CD14-positive monocyte (primary cell): ENCODE results near the gene CORT. TPM values are rescaled to one million over a fixed set of nuclear protein-coding genes. Genes with fewer than 3 reads are reported as not detected.

Experiments used
- DNase-seq, 3 donors: peaks; one replicate each; pipeline ENCODE4 v3.0.0-alpha.2; 2011 to 2022
- H2AFZ ChIP-seq: 2 replicates; pipeline ENCODE4 v1.6.0; 2012; ENCODE audit warnings: mild to moderate bottlenecking, low read depth, low read length, inconsistent platforms; ENCODE audit not compliant: insufficient read depth, poor library complexity, severe bottlenecking
- H3K27ac ChIP-seq, 2 donors: 1 replicate in 1 of 2; 2 replicates in 1 of 2; pipeline ENCODE4 v1.5.1; 2012 to 2013; ENCODE audit warnings: low read length in 2 of 2, control low read depth in 1 of 2, inconsistent platforms in 1 of 2, low read depth in 1 of 2, mild to moderate bottlenecking in 1 of 2
- H3K27me3 ChIP-seq, 2 donors: one replicate each; pipeline versions ENCODE4 v1.6.0 to v1.6.1; 2011 to 2013; ENCODE audit warnings: low read length in 2 of 2; ENCODE audit not compliant: control insufficient read depth in 2 of 2, insufficient read depth in 2 of 2
- H3K36me3 ChIP-seq, 2 donors: replicated peaks in 1 of 2; 1 replicate in 1 of 2; 2 replicates in 1 of 2; pipeline versions ENCODE4 v1.5.1 to v1.6.1; 2012 to 2013; ENCODE audit warnings: low read length in 2 of 2, control low read depth in 1 of 2, inconsistent platforms in 1 of 2, mild to moderate bottlenecking in 1 of 2; ENCODE audit not compliant: insufficient read depth in 2 of 2, control insufficient read depth in 1 of 2
- H3K4me1 ChIP-seq, 2 donors: 1 replicate in 1 of 2; 2 replicates in 1 of 2; pipeline versions ENCODE4 v1.5.1 to v1.6.1; 2012 to 2013; ENCODE audit warnings: low read length in 2 of 2, control low read depth in 1 of 2, inconsistent platforms in 1 of 2, mild to moderate bottlenecking in 1 of 2, moderate library complexity in 1 of 2; ENCODE audit not compliant: insufficient read depth in 2 of 2, control insufficient read depth in 1 of 2
- H3K4me2 ChIP-seq: replicated peaks from 2 replicates; pipeline ENCODE3; 2012; ENCODE audit warnings: low read length, moderate library complexity, mild to moderate bottlenecking; ENCODE audit not compliant: poor library complexity, severe bottlenecking; ENCODE audit errors: extremely low read depth
- H3K4me3 ChIP-seq, 3 experiments: fragments of 200-600 bp in 1 of 3; sonication (generic) in 1 of 3; replicated peaks in 1 of 3; 1 replicate in 2 of 3; 2 replicates in 1 of 3; pipeline ENCODE4 v1.5.1; 2011 to 2013; ENCODE audit warnings: low read length in 3 of 3, mild to moderate bottlenecking in 3 of 3, control low read depth in 2 of 3, low read depth in 2 of 3, inconsistent platforms in 1 of 3, moderate library complexity in 1 of 3
- H3K79me2 ChIP-seq: 2 replicates; pipeline ENCODE4 v1.6.0; 2012; ENCODE audit warnings: mild to moderate bottlenecking, control low read depth, inconsistent platforms, low read length, moderate library complexity; ENCODE audit not compliant: insufficient read depth
- H3K9ac ChIP-seq: 2 replicates; pipeline ENCODE4 v1.6.0; 2017; ENCODE audit warnings: low read length, mild to moderate bottlenecking; ENCODE audit not compliant: insufficient read depth, poor library complexity, severe bottlenecking
- H3K9me3 ChIP-seq, 2 donors: replicated peaks in 1 of 2; 1 replicate in 1 of 2; 2 replicates in 1 of 2; pipeline versions ENCODE4 v1.5.1 to v1.6.1; 2012 to 2013; ENCODE audit warnings: low read length in 2 of 2, control low read depth in 1 of 2; ENCODE audit not compliant: control insufficient read depth in 1 of 2, insufficient read depth in 1 of 2
- H4K20me1 ChIP-seq: 2 replicates; pipeline ENCODE4 v1.6.0; 2012; ENCODE audit warnings: mild to moderate bottlenecking, low read length, control low read depth, moderate library complexity; ENCODE audit not compliant: insufficient read depth
- H3K27ac Mint-ChIP-seq, 7 donors: one replicate each; pipeline ENCODE4 v1.8.0; 2020; ENCODE audit warnings: mild to moderate bottlenecking in 7 of 7, mixed read lengths in 7 of 7, moderate library complexity in 6 of 7, inconsistent platforms in 2 of 7
- H3K27me3 Mint-ChIP-seq, 3 donors: one replicate each; pipeline ENCODE4 v1.8.0; 2021 to 2022; ENCODE audit warnings: low read depth in 3 of 3, mild to moderate bottlenecking in 3 of 3, mixed read lengths in 3 of 3, moderate library complexity in 3 of 3, inconsistent platforms in 1 of 3
- H3K36me3 Mint-ChIP-seq, 2 donors: one replicate each; pipeline ENCODE4 v1.8.0; 2020; ENCODE audit warnings: mixed read lengths in 2 of 2, inconsistent platforms in 1 of 2, mild to moderate bottlenecking in 1 of 2
- H3K4me1 Mint-ChIP-seq: one replicate; pipeline ENCODE4 v1.8.0; 2020; ENCODE audit warnings: mild to moderate bottlenecking, mixed read lengths
- H3K4me3 Mint-ChIP-seq, 2 donors: one replicate each; pipeline ENCODE4 v1.8.0; 2020; ENCODE audit warnings: mild to moderate bottlenecking in 2 of 2, mixed read lengths in 2 of 2, moderate library complexity in 1 of 2
- H3K9me3 Mint-ChIP-seq, 7 donors: one replicate each; pipeline ENCODE4 v1.8.0; 2020 to 2022; ENCODE audit warnings: mixed read lengths in 7 of 7, mild to moderate bottlenecking in 6 of 7, moderate library complexity in 6 of 7, inconsistent platforms in 2 of 7
- CTCF ChIP-seq: fragments of 200-600 bp; IDR thresholded peaks from one replicate; pipeline ENCODE4 v1.8.0; 2022; ENCODE audit warnings: antibody characterized with exemption, mild to moderate bottlenecking
- WGBS: methylation state at CpG from one replicate; pipeline ENCODE4 v1.1.5; 2013; ENCODE audit warnings: missing lambda C conversion rate; ENCODE audit not compliant: insufficient coverage; 5-methylcytosine and 5-hydroxymethylcytosine counted together
- intact Hi-C, 2 donors: fragments of 100-400 bp; cut with micrococcal nuclease; formaldehyde crosslinking; loops; one replicate each; pipeline versions ENCODE4 v1.15.0 to v1.15.1; 2023
- polyA plus RNA-seq, 3 donors: library from polyadenylated mRNA; depleted of rRNA in 1 of 3; unstranded in 2 of 3; stranded (reverse) in 1 of 3; fragments of 300-500 nt in 2 of 3; fragments of >200 nt in 1 of 3; fragmentation: Illumina TruSeq in 2 of 3; gene quantifications; 1 replicate in 2 of 3; 2 replicates in 1 of 3; pipeline ENCODE4 v1.2.3, GENCODE V29; 2012 to 2021

The CORT gene
- polyA plus RNA-seq, 3 donors = not detected

- Mint-ChIP-seq H3K4me1 (peaks cover 15% of the 10 kb centered on the region), H3K4me3 (no peak overlapping the region), H3K9me3 (no peaks in the 10 kb centered on the region), H3K27me3 (peaks cover 0 to 5% (median 0%) of the 10 kb centered on the region in 3 donors), H3K27ac (no peak overlapping the region), H3K36me3 (peaks cover 0 to 2% of the 10 kb centered on the region in 2 donors)
- H3K27me3 ChIP-seq = no peaks in the 10 kb centered on the region
- H3K4me2 ChIP-seq = no peak overlapping the region
- no peaks in the 10 kb centered on the region for H3K36me3 ChIP-seq
- no peak overlapping the region for H3K9ac ChIP-seq
- H3K79me2 ChIP-seq = no peaks in the 10 kb centered on the region
- WGBS = 96% methylated on average over 6 of the region's 11 CpGs
- no peaks in the 10 kb centered on the region for H3K9me3 ChIP-seq
- H3K27ac ChIP-seq = no peak overlapping the region
- no peaks in the 10 kb centered on the region for H4K20me1 ChIP-seq
- H3K4me3 ChIP-seq = no peak overlapping the region
- H2AFZ ChIP-seq = no peak overlapping the region
- no peak for TF ChIP-seq CTCF
- peaks cover 15 to 22% of the 10 kb centered on the region in 2 donors for H3K4me1 ChIP-seq
- intact Hi-C loops = loop anchor here in 1 of 2 donors (5.0 kb wide), 2 partner anchors 39 to 59 kb away; partner anchors contain the start of genes DFFA and PEX14
- DNase-seq = no peak
Measured at GRCh38 chr1:10433790-10434189, 16.0 kb upstream of the CORT start.

- H3K27me3 Mint-ChIP-seq = peaks cover 0 to 5% (median 0%) of the 10 kb centered on the region in 3 donors
- H4K20me1 ChIP-seq = no peaks in the 10 kb centered on the region
- intact Hi-C loops = loop anchor here in 1 of 2 donors (5.0 kb wide), 2 partner anchors 38 to 58 kb away; partner anchors contain the start of genes DFFA and PEX14
- no peaks in the 10 kb centered on the region for H3K36me3 ChIP-seq
- TF ChIP-seq CTCF = no peak
- H3K36me3 Mint-ChIP-seq = peaks cover 0 to 2% of the 10 kb centered on the region in 2 donors
- no peak overlapping the region for H3K9ac ChIP-seq
- no peaks in the 10 kb centered on the region for H3K79me2 ChIP-seq
- H3K9me3 Mint-ChIP-seq = no peaks in the 10 kb centered on the region
- no peak overlapping the region for H2AFZ ChIP-seq
- no peak overlapping the region for H3K27ac ChIP-seq
- H3K4me3 Mint-ChIP-seq = no peak overlapping the region
- no peaks in the 10 kb centered on the region for H3K27me3 ChIP-seq
- no CpG with 5 or more reads among the region's 5 CpGs for WGBS
- peaks cover 13 to 20% of the 10 kb centered on the region in 2 donors for H3K4me1 ChIP-seq
- H3K4me3 ChIP-seq = no peak overlapping the region
- H3K9me3 ChIP-seq = no peaks in the 10 kb centered on the region
- H3K27ac Mint-ChIP-seq = peak overlapping the region in 1 of 7 donors; percentile 0
- DNase-seq = no peak
- H3K4me1 Mint-ChIP-seq = peaks cover 15% of the 10 kb centered on the region
- H3K4me2 ChIP-seq = no peak overlapping the region
Measured at GRCh38 chr1:10434590-10434989, 15.2 kb upstream of the CORT start.
